ENCODE data around the gene NCOR1. TPM values are rescaled to one million over a fixed set of nuclear protein-coding genes. Genes with fewer than 3 reads are reported as not detected.

Gene NCOR1
- total and polyA plus RNA-seq, 2 of the 13 experiments (the other 11 are each of a cell fraction or from before 2014, with no cell fraction given), result 57.0 to 71.7 TPM

- Histone ChIP-seq H3K79me2 (ENCODE audit: insufficient read depth, low read length) (peaks cover 60% of the 10 kb centered on the region), H3K9me3 (ENCODE audit: low read length) (no peaks in the 10 kb centered on the region), H3K36me3 (replicated peaks in 1 of 2; ENCODE audit: control insufficient read depth in 1 of 2, insufficient read depth in 2 of 2, low read length in 2 of 2) (peaks cover 6 to 69% of the 10 kb centered on the region in 2 experiments; a peak in 4 of 5 replicates), H3K4me3 (replicated peaks in 1 of 3; ENCODE audit: insufficient read depth in 1 of 3, low read depth in 2 of 3, low read length in 3 of 3) (no peak overlapping the region), H3K27ac (ENCODE audit: extremely low read length, insufficient read depth, low read length) (no peak overlapping the region), H4K20me1 (ENCODE audit: insufficient read depth, low read length) (no peaks in the 10 kb centered on the region), H2AFZ (ENCODE audit: low read length) (no peak overlapping the region), H3K4me1 (ENCODE audit: insufficient read depth, low read length) (no peaks in the 10 kb centered on the region), H3K9ac (ENCODE audit: insufficient read depth, low read depth, low read length) (no peak overlapping the region), H3K27me3 (ENCODE audit: control insufficient read depth in 1 of 2, insufficient read depth in 2 of 2, low read length in 2 of 2) (no peaks in the 10 kb centered on the region), H3K4me2 (ENCODE audit: low read depth, low read length) (no peak overlapping the region)
- 96% methylated on average over 4 of the region's 4 CpGs for WGBS (ENCODE audit: low lambda C conversion rate)
- ATAC-seq (no peak), DNase-seq (ENCODE audit: low spot score) (no peak), FAIRE-seq (no peak)
- POLR2A ChIA-PET, result interaction anchor here (1.9 kb wide), 1 partner anchor 25 kb away, joined by 7 read pairs; the partner anchor contains the start of gene NCOR1
- in situ Hi-C loops (cut with HindIII; ENCODE audit: extremely low pct_ligation_motif_present, low pct_unique_long_range_greater_than_20kb), result no loop called here
- CTCF ChIA-PET (ENCODE audit: low intra/inter-chr PET ratio, low total read pairs), result no interaction called here
- BruUV-seq (replicated peaks), result no TSS peak
- intact Hi-C loops (cut with micrococcal nuclease; ENCODE audit: unreplicated experiment), result no loop called here
- TF ChIP-seq PATZ1 (CRISPR knock-in tag; IDR thresholded peaks at IDR 0.05) (no peak), SNAPC2 (CRISPR knock-in tag; IDR thresholded peaks at IDR 0.05) (no peak), MYPOP (CRISPR knock-in tag; IDR thresholded peaks at IDR 0.05) (no peak), FOXC1 (CRISPR knock-in tag; IDR thresholded peaks at IDR 0.05; ENCODE audit: borderline replicate concordance) (no peak), DR1 (CRISPR knock-in tag; IDR thresholded peaks at IDR 0.05) (no peak), NFAT5 (CRISPR knock-in tag; IDR thresholded peaks at IDR 0.05) (no peak), ZNF331 (CRISPR knock-in tag; IDR thresholded peaks at IDR 0.05) (no peak), KDM6A (CRISPR knock-in tag; IDR thresholded peaks at IDR 0.05; ENCODE audit: low read depth) (no peak), RXRB (CRISPR knock-in tag; IDR thresholded peaks at IDR 0.05; ENCODE audit: borderline replicate concordance) (no peak), GZF1 (CRISPR knock-in tag; IDR thresholded peaks at IDR 0.05) (no peak)
- TF ChIP-seq, protein P1, sequence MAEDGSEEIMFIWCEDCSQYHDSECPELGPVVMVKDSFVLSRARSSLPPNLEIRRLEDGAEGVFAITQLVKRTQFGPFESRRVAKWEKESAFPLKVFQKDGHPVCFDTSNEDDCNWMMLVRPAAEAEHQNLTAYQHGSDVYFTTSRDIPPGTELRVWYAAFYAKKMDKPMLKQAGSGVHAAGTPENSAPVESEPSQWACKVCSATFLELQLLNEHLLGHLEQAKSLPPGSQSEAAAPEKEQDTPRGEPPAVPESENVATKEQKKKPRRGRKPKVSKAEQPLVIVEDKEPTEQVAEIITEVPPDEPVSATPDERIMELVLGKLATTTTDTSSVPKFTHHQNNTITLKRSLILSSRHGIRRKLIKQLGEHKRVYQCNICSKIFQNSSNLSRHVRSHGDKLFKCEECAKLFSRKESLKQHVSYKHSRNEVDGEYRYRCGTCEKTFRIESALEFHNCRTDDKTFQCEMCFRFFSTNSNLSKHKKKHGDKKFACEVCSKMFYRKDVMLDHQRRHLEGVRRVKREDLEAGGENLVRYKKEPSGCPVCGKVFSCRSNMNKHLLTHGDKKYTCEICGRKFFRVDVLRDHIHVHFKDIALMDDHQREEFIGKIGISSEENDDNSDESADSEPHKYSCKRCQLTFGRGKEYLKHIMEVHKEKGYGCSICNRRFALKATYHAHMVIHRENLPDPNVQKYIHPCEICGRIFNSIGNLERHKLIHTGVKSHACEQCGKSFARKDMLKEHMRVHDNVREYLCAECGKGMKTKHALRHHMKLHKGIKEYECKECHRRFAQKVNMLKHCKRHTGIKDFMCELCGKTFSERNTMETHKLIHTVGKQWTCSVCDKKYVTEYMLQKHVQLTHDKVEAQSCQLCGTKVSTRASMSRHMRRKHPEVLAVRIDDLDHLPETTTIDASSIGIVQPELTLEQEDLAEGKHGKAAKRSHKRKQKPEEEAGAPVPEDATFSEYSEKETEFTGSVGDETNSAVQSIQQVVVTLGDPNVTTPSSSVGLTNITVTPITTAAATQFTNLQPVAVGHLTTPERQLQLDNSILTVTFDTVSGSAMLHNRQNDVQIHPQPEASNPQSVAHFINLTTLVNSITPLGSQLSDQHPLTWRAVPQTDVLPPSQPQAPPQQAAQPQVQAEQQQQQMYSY (CRISPR knock-in tag; IDR thresholded peaks at IDR 0.05), result no peak
Measured at GRCh38 chr17:16190703-16191360, 24.5 kb downstream of the NCOR1 start.
